PFSK-1 (cell line): ENCODE measurements around the gene USP33.

Experiments
- FOXP2 ChIP-seq: optimal IDR thresholded peaks from 2 replicates; pipeline ENCODE3; 2011; ENCODE audit warnings: borderline replicate concordance, control low read depth, inconsistent platforms; ENCODE audit not compliant: insufficient read depth; ENCODE audit errors: extremely low read length, extremely low read depth
- POLR2AphosphoS5 ChIP-seq: IDR thresholded peaks from 2 replicates; pipeline ENCODE4 v1.6.1; 2012; ENCODE audit warnings: low read depth, mild to moderate bottlenecking, control low read depth, low read length, moderate library complexity
- TAF1 ChIP-seq: IDR thresholded peaks from 2 replicates; pipeline ENCODE4 v1.6.1; 2012; ENCODE audit warnings: low read length, control low read depth, borderline replicate concordance; ENCODE audit not compliant: insufficient read depth

The USP33 gene

DNA sequence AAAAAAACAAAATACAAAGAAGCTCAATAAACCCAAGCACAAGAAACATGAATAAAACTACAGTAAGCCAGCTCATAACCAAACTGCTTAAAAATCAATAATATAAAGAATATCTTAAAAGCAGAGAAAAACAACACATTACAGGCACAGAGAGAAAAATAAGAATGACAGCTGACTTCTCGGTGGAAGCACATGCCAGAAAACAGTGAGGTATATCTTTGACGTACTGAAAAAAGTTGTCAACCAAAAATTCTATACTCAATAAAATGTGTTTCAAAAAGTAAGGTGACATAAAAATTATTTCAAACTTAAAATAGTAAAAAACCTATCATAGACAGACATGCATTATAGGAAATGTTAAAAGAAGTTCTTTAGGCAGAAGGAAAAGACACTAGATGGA, 110.5 kb downstream of the USP33 start:
- TF ChIP-seq FOXP2 (no peak), POLR2AphosphoS5 (no peak), TAF1 (no peak)
